Activated T-helper 2 cell treated with anti-CD3 and anti-CD28 coated beads, Interferon-gamma antibody, Interleukin-2, Interleukin-4, amounts not matched to agents 10 μg/mL and 5 μg/mL and 100 μg/mL, durations not matched to agents 14 hours and 24 hours and 36 hours (primary cell): Measurements from ENCODE around the gene ADGRE1. TPM values are rescaled to one million over a fixed set of nuclear protein-coding genes. Genes with fewer than 3 reads are reported as not detected.

Experiments
- DNase-seq: peaks from one replicate; pipeline ENCODE4 v3.0.0; 2021; ENCODE audit warnings: low spot score
- H3K27ac Mint-ChIP-seq: one replicate; pipeline ENCODE4 v1.8.0; 2021; ENCODE audit warnings: mixed read lengths
- H3K27me3 Mint-ChIP-seq: one replicate; pipeline ENCODE4 v1.8.0; 2021; ENCODE audit warnings: low read depth, mixed read lengths
- H3K36me3 Mint-ChIP-seq: one replicate; pipeline ENCODE4 v1.8.0; 2021; ENCODE audit warnings: low read depth, mixed read lengths
- H3K4me1 Mint-ChIP-seq: one replicate; pipeline ENCODE4 v1.8.0; 2021; ENCODE audit warnings: low read depth, mixed read lengths
- H3K4me3 Mint-ChIP-seq: one replicate; pipeline ENCODE4 v1.8.0; 2021; ENCODE audit warnings: low read depth, mild to moderate bottlenecking, moderate library complexity, mixed read lengths
- H3K9me3 Mint-ChIP-seq: one replicate; pipeline ENCODE4 v1.8.0; 2021; ENCODE audit warnings: mixed read lengths
- intact Hi-C: fragments of 100-400 bp; cut with micrococcal nuclease; formaldehyde crosslinking; loops from one replicate; pipeline ENCODE4 v1.15.1; 2023
- total RNA-seq: library from RNA; stranded (reverse); gene quantifications from 2 replicates; pipeline ENCODE4 v1.2.3, GENCODE V29; 2022

The ADGRE1 gene
- total RNA-seq, 1 donor from 2014 or later, result 1.4 TPM

DNA sequence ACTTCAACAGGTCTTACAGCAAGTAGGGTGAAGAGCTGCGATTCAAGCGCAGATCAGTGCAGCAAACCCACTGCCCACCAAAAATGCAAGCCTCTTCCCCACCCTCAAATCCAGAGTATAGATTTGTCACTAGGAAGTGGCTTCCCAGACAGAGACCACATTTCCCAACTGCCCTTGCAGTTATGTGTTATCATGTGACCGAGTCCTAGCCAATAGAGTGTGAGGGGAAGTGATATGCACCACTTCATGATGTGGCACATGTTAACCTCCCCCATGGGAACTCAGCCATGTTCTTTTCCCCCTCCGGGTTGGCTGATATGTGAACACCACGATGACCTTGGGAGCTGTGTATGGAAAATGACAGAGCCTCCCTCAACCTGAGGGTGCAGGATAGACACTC, 83.1 kb downstream of the ADGRE1 start:
- intact Hi-C loops, result no loop called here
- Mint-ChIP-seq H3K9me3 (no peaks in the 10 kb centered on the region), H3K4me3 (no peak overlapping the region), H3K27ac (no peak overlapping the region), H3K36me3 (no peaks in the 10 kb centered on the region), H3K4me1 (no peaks in the 10 kb centered on the region), H3K27me3 (no peaks in the 10 kb centered on the region)
- no peak for DNase-seq

GRCh38 chr19:6971366-6971765, 84.0 kb downstream of the ADGRE1 start:
- Mint-ChIP-seq H3K9me3 (no peaks in the 10 kb centered on the region), H3K36me3 (no peaks in the 10 kb centered on the region), H3K27ac (no peak overlapping the region), H3K27me3 (no peaks in the 10 kb centered on the region), H3K4me1 (no peaks in the 10 kb centered on the region), H3K4me3 (no peak overlapping the region)
- intact Hi-C loops, result no loop called here
- no peak for DNase-seq

GRCh38 chr19:6976197-6976596, 88.8 kb downstream of the ADGRE1 start:
- H3K9me3 Mint-ChIP-seq, result peaks cover 19% of the 10 kb centered on the region

GRCh38 chr19:6979399-6979798, 92.0 kb downstream of the ADGRE1 start:
- DNase-seq, result no peak
- H3K36me3 Mint-ChIP-seq, result peaks cover 10% of the 10 kb centered on the region
- H3K27me3 Mint-ChIP-seq, result no peaks in the 10 kb centered on the region
- H3K4me1 Mint-ChIP-seq, result no peaks in the 10 kb centered on the region
- H3K9me3 Mint-ChIP-seq, result peaks cover 33% of the 10 kb centered on the region
- H3K4me3 Mint-ChIP-seq, result no peak overlapping the region
- intact Hi-C loops, result no loop called here
- no peak overlapping the region for H3K27ac Mint-ChIP-seq

More at GRCh38 chr19:6976197-6976596, 88.8 kb downstream of the ADGRE1 start:
- Mint-ChIP-seq H3K36me3 (peaks cover 10% of the 10 kb centered on the region), H3K4me1 (no peaks in the 10 kb centered on the region), H3K4me3 (no peak overlapping the region), H3K27ac (no peak overlapping the region), H3K27me3 (no peaks in the 10 kb centered on the region)
- intact Hi-C loops, result no loop called here
- DNase-seq, result no peak

GRCh38 chr19:6983448-6983847, 96.1 kb downstream of the ADGRE1 start:
- Mint-ChIP-seq H3K27ac (no peak overlapping the region), H3K4me3 (no peak overlapping the region), H3K36me3 (peaks cover 3% of the 10 kb centered on the region), H3K27me3 (no peaks in the 10 kb centered on the region), H3K4me1 (no peaks in the 10 kb centered on the region), H3K9me3 (peaks cover 39% of the 10 kb centered on the region)
- intact Hi-C loops, result no loop called here
- no peak for DNase-seq

DNA sequence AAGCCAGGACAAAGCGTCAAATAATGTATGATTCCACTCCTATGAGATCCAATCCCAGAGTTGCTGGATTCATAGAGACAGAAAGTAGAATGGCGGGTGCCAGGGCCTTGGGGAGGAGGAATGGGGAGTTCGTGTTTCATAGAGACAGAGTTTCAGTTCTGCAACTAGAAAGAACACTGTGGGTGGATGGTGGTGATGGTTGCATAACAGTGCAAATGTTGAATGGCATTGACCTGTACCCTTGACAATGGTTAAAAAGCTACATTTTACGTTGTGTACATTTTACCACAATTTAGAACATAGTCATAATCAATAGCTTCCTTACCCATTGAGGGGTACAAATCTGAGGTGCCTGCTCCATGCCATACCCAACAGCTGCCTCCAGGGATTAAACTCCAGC, 100.5 kb downstream of the ADGRE1 start:
- intact Hi-C loops, result no loop called here
- peaks cover 38% of the 10 kb centered on the region for H3K9me3 Mint-ChIP-seq
- no peak overlapping the region for H3K4me3 Mint-ChIP-seq
- no peaks in the 10 kb centered on the region for H3K27me3 Mint-ChIP-seq
- peaks cover 3% of the 10 kb centered on the region for H3K36me3 Mint-ChIP-seq
- no peak overlapping the region for H3K27ac Mint-ChIP-seq
- DNase-seq, result no peak
- H3K4me1 Mint-ChIP-seq, result no peaks in the 10 kb centered on the region

- intact Hi-C loops, result no loop called here
- H3K36me3 Mint-ChIP-seq, result peaks cover 3% of the 10 kb centered on the region
- peaks cover 34% of the 10 kb centered on the region for H3K9me3 Mint-ChIP-seq
- DNase-seq, result no peak
- no peak overlapping the region for H3K4me3 Mint-ChIP-seq
- no peak overlapping the region for H3K27ac Mint-ChIP-seq
- H3K4me1 Mint-ChIP-seq, result no peaks in the 10 kb centered on the region
- H3K27me3 Mint-ChIP-seq, result no peaks in the 10 kb centered on the region
Observed at GRCh38 chr19:6988257-6988656, 100.9 kb downstream of the ADGRE1 start.

Other genes with a start within 250 kb of the ADGRE1 start
- gene TNFSF14, start 217.4 kb upstream of the ADGRE1 start, total RNA-seq, result 99.5 and 102 TPM in 2 replicates
- gene C3, start 166.9 kb upstream of the ADGRE1 start, total RNA-seq, result 4.4 and 6.3 TPM in 2 replicates
- 90.4 and 95.4 TPM in 2 replicates for gene GPR108, start 150.0 kb upstream of the ADGRE1 start, total RNA-seq
- gene TRIP10, start 147.9 kb upstream of the ADGRE1 start, total RNA-seq, result 55.2 and 64.7 TPM in 2 replicates
- gene SH2D3A, start 120.1 kb upstream of the ADGRE1 start, total RNA-seq, result 7.7 and 8.7 TPM in 2 replicates
- gene VAV1, start 114.9 kb upstream of the ADGRE1 start, total RNA-seq, result 68.9 and 69.7 TPM in 2 replicates
- not detected in 2 replicates for gene MBD3L2B, start 133.9 kb downstream of the ADGRE1 start, total RNA-seq
- not detected in 2 replicates for gene MBD3L5, start 143.0 kb downstream of the ADGRE1 start, total RNA-seq
- gene MBD3L4, start 152.6 kb downstream of the ADGRE1 start, total RNA-seq, result not detected in 2 replicates
- gene MBD3L2, start 161.7 kb downstream of the ADGRE1 start, total RNA-seq, result not detected in 2 replicates
- gene MBD3L3, start 171.1 kb downstream of the ADGRE1 start, total RNA-seq, result not detected in 2 replicates
- 9.2 and 9.4 TPM in 2 replicates for gene ZNF557, start 182.1 kb downstream of the ADGRE1 start, total RNA-seq